Cerebellar cortex (tissue), 1 donor: Measurements from ENCODE around the gene CFAP126.
"Not testable (repeated sequence)": the region's sequence is repeated elsewhere in the genome, so short reads cannot be mapped to it uniquely, and the experiment has no call there.

Experiments used
- DNase-seq: peaks from one replicate; pipeline ENCODE4 v3.0.0-alpha.2; 2015; ENCODE audit warnings: low spot score

Gene CFAP126, protein sequence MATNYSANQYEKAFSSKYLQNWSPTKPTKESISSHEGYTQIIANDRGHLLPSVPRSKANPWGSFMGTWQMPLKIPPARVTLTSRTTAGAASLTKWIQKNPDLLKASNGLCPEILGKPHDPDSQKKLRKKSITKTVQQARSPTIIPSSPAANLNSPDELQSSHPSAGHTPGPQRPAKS

GRCh38 chr1:161367684-161368400 lies at the start of gene CFAP126:
Gene CFAP126, minus strand, starts transcription at chr1:161367876. Its CDS starts 8 bp downstream, at chr1:161367868.
- DNase-seq = peak; percentile 58

DNA sequence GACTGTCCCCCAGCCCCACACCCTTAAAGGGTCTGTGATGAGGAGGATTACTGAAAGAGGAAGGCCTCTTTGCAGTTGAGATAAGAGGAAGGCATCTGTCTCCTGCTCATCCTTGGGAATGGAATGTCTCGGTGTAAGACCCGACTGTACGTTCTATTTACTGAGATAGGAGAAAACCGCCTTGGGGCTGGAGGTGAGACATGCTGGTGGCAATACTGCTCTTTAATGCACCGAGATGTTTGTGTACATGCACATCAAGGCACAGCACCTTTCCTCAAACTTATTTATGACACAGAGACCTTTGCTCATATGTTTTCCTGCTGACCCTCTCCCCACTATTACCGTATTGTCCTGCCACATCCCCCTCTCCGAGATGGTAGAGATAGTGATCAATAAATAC lies 45.4 kb upstream of the CFAP126 start:
- DNase-seq = not testable (repeated sequence)

DNA sequence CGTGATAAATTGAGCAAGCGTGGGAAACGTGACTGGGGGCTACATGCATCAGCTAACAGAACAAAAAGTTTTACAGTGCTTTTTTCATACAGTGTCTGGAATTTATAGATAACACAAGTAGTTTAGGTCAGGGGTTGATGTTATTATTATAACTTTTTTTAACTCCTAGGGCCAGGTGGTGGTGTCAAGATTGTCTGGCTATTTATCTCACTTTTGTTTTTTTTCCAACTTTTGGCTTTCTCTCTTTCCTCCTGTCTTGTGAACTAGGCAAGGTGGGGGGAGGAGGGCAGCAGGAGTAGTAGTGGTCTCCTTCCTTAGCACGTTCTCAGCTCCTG lies 42.9 kb upstream of the CFAP126 start:
- DNase-seq = not testable (repeated sequence)

DNA sequence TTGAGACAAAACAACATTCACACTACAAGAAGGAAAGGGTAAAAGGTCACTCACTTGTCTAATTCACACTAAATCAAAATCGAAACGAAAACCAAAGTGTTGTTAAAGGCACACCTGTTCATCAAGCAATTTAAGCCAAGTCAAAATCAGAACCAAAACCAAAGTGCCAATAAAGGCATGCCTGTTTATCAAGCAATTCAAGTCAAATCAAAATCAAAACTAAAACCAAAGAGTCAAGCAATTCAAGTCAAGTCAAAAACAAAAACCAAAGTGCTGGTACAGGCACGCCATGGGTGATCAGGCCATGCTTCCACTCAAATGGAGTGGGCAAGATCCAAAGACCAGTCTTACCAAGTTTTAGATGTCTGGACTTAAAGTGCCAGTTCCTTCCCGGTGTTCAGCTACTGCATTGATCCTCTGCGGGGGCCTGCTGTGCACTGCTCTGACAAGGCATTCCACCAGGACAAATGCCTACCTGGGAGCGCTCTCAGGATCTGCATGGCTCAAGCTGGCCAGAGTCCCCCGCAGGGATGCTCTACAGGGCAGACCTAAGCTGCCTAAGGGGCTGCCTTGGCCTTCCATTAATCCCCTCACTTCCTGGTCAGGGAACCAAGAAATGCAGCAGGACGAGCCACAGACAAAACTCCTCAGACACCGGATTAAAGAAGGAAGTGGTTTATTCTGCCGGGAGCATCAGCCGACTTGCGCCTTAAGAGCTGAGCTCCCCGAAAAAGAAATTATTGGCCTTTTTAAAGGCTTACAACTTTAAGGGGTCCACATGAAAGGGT lies 42.4 kb upstream of the CFAP126 start:
- not testable (repeated sequence) for DNase-seq

DNA sequence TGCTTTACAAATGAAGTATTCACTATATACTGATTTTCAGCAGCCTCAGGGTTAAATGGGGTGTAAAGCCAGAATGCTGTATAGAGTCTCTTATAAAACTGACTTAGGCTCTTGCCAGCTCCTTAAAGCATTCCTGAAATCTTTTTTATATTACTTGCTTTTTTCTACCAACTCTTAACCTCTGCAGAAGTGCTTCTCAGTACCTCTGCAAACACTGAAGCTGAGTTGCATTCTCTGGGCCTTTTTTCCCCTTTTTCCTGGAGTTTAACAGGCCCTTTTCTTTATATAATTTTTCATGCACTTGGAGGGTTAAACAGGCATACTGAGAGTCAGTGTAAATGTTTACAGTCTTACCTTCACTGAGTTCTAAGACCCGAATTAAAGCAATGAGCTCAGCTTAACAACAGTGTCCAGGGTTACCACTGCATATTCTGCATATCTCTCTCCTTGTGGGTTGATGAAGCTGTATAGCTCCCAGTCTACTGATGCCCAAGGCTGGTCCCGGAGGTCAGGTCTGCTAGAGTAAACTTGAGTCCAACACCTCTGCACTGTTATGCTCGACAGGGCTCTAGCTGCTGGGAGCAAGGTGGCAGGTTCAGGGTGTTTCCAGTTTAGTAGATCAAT lies 40.9 kb upstream of the CFAP126 start:
- DNase-seq = no peak

- DNase-seq = no peak
Measured at GRCh38 chr1:161407451-161407985, 39.8 kb upstream of the CFAP126 start.

DNA sequence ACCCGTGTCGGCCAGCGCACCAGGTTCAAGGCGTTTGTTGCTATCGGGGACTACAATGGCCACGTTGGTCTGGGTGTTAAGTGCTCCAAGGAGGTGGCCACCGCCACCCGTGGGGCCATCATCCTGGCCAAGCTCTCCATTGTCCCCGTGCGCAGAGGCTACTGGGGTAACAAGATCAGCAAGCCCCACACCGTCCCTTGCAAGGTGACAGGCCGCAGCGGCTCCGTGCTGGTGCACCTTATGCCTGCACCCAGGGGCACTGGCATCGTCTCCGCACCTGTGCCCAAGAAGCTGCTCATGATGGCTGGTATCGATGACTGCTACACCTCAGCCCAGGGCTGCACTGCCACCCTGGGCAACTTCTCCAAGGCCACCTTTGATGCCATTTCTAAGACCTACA lies 38.9 kb upstream of the CFAP126 start:
- not testable (repeated sequence) for DNase-seq

- no peak for DNase-seq
Measured at GRCh38 chr1:161404051-161404597, 36.4 kb upstream of the CFAP126 start.

DNA sequence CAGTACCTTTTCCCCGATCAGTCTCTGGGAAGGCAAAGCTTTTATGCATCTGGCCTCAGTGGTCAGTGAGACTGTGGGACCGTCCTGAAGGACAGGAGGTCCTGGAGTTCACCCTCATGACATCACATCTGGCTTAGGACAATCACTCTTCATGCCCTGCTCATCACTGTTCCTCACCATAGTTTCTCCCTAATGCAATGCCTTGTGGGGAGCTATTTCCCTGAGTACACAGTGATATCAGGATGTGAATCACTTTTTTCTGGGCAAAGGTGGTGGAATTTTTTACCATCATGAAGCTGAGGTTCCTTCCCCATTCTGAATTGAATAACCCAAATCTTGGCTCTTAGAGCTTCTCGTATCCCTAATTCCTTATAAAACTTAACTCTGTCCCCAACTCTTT lies 34.8 kb upstream of the CFAP126 start:
- DNase-seq = no peak

- peak; percentile 95 for DNase-seq
Measured at GRCh38 chr1:161399257-161399998, 31.8 kb upstream of the CFAP126 start.

- no peak for DNase-seq
Measured at GRCh38 chr1:161398900-161399256, 31.2 kb upstream of the CFAP126 start.

GRCh38 chr1:161397038-161397437 lies 29.4 kb upstream of the CFAP126 start:
- not testable (repeated sequence) for DNase-seq

- DNase-seq = no peak
Measured at GRCh38 chr1:161393151-161393550, 25.5 kb upstream of the CFAP126 start.

DNA sequence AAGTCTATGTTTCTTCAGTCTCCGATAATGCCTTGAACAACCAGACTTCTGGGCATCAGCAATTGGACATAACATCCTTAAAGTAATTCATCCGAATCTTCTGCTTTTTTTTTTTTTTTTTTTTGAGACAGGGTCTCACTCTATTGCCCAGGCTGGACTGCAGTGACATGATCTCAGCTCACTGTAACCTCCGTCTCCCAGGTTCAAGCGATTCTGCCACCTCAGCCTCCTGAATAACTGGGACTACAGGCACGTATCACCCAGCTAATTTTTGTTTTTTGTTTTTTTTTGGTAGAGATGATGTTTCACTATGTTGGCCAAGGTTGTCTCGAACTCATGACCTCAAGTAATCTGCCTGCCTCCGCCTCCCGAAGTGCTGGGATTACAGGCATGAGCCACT lies 23.9 kb upstream of the CFAP126 start:
- no peak for DNase-seq

GRCh38 chr1:161391136-161391535 lies 23.5 kb upstream of the CFAP126 start:
- DNase-seq = not testable (repeated sequence)

GRCh38 chr1:161390559-161390858 lies 22.8 kb upstream of the CFAP126 start:
- no peak for DNase-seq

GRCh38 chr1:161389691-161390558 lies 22.2 kb upstream of the CFAP126 start:
- peak; percentile 96 for DNase-seq

GRCh38 chr1:161389158-161389557 lies 21.5 kb upstream of the CFAP126 start:
- not testable (repeated sequence) for DNase-seq

DNA sequence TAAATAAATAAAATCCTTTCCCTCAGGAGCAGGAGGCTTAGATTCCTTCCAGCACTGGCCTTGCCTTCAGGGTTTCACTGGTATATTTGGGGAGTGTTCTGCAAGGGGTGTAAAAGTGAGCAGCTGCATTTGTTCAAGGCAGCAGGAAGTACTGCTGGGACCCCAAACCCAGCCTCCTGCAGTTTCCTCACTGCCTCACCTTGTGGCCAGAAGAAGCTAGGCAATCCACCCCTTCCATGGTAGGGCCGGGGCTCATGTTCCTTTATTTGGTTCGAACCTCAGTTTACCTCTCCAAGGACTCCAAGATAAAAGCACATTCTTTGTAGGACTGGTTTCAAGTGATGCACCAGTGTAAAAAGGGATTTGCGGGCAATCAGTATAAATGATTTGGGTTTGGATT lies 21.0 kb upstream of the CFAP126 start:
- DNase-seq = no peak

GRCh38 chr1:161382214-161383019 lies 14.7 kb upstream of the CFAP126 start:
- peak; percentile 75 for DNase-seq
